HG02938 (cell line): ENCODE measurements around the gene FER.

ENCODE experiments used
- ATAC-seq: cut with Tn5 transposase; IDR thresholded peaks from one replicate; pipeline ENCODE4 v1.9.1; 2021; ENCODE audit warnings: mild to moderate bottlenecking, moderate library complexity; ENCODE audit not compliant: unreplicated experiment

FER gene

GRCh38 chr5:109100971-109101370 is 353.3 kb downstream of the FER start:
- no peak for ATAC-seq

GRCh38 chr5:109102096-109102690 is 354.5 kb downstream of the FER start:
- no peak for ATAC-seq

- ATAC-seq = no peak
These were observed 358.1 kb downstream of the FER start for GRCh38 chr5:109105631-109106267.

GRCh38 chr5:109111680-109112079 is 364.0 kb downstream of the FER start:
- ATAC-seq = no peak

GRCh38 chr5:109113608-109114007 is 365.9 kb downstream of the FER start:
- ATAC-seq = no peak

- ATAC-seq = no peak
These were observed 373.5 kb downstream of the FER start for GRCh38 chr5:109121225-109121624.

- no peak for ATAC-seq
These were observed 378.2 kb downstream of the FER start for GRCh38 chr5:109125755-109126429.

- no peak for ATAC-seq
These were observed 378.8 kb downstream of the FER start for GRCh38 chr5:109126481-109126880.

GRCh38 chr5:109136906-109137305 is 389.2 kb downstream of the FER start:
- ATAC-seq = no peak

GRCh38 chr5:109141222-109142200 is 393.8 kb downstream of the FER start:
- ATAC-seq = no peak

GRCh38 chr5:109143031-109143430 is 395.3 kb downstream of the FER start:
- no peak for ATAC-seq

- ATAC-seq = no peak
These were observed 397.4 kb downstream of the FER start for GRCh38 chr5:109145139-109145538.

GRCh38 chr5:109146591-109146990 is 398.9 kb downstream of the FER start:
- ATAC-seq = no peak

GRCh38 chr5:109152565-109152964 is 404.9 kb downstream of the FER start:
- no peak for ATAC-seq

- ATAC-seq = peak; percentile 78
These were observed 407.9 kb downstream of the FER start for GRCh38 chr5:109155625-109156024.

GRCh38 chr5:109156885-109157284 is 409.2 kb downstream of the FER start:
- no peak for ATAC-seq

GRCh38 chr5:109160468-109160867 is 412.8 kb downstream of the FER start:
- ATAC-seq = no peak

GRCh38 chr5:109161914-109162683 is 414.4 kb downstream of the FER start:
- peak; percentile 80 for ATAC-seq

- ATAC-seq = no peak
These were observed 415.6 kb downstream of the FER start for GRCh38 chr5:109163336-109163735.

- ATAC-seq = no peak
These were observed 416.3 kb downstream of the FER start for GRCh38 chr5:109164001-109164400.
